ENCODE results near the gene SLCO6A1.

SLCO6A1 gene

GRCh38 chr5:102481054-102481715 lies 17.6 kb downstream of the SLCO6A1 start:
- in situ Hi-C loops (cut with MboI; ENCODE audit: low sequenced_read_pairs) = no loop called here

GRCh38 chr5:102453716-102454115 lies 45.1 kb downstream of the SLCO6A1 start:
- in situ Hi-C loops (cut with MboI; ENCODE audit: low sequenced_read_pairs) = no loop called here

- in situ Hi-C loops (cut with MboI; ENCODE audit: low sequenced_read_pairs) = no loop called here
Measured at GRCh38 chr5:102451082-102451481, 47.7 kb downstream of the SLCO6A1 start.

GRCh38 chr5:102450313-102450990 lies 48.3 kb downstream of the SLCO6A1 start:
- in situ Hi-C loops (cut with MboI; ENCODE audit: low sequenced_read_pairs) = no loop called here

GRCh38 chr5:102433473-102433872 lies 65.3 kb downstream of the SLCO6A1 start:
- in situ Hi-C loops (cut with MboI; ENCODE audit: low sequenced_read_pairs) = no loop called here

GRCh38 chr5:102421647-102422046 lies 77.2 kb downstream of the SLCO6A1 start:
- in situ Hi-C loops (cut with MboI; ENCODE audit: low sequenced_read_pairs) = no loop called here

- in situ Hi-C loops (cut with MboI; ENCODE audit: low sequenced_read_pairs) = no loop called here
Measured at GRCh38 chr5:102418531-102418930, 80.3 kb downstream of the SLCO6A1 start.

- in situ Hi-C loops (cut with MboI; ENCODE audit: low sequenced_read_pairs) = no loop called here
Measured at GRCh38 chr5:102414448-102414847, 84.4 kb downstream of the SLCO6A1 start.

- in situ Hi-C loops (cut with MboI; ENCODE audit: low sequenced_read_pairs) = no loop called here
Measured at GRCh38 chr5:102388235-102388634, 110.6 kb downstream of the SLCO6A1 start.

GRCh38 chr5:102385365-102385764 lies 113.4 kb downstream of the SLCO6A1 start:
- in situ Hi-C loops (cut with MboI; ENCODE audit: low sequenced_read_pairs) = no loop called here

GRCh38 chr5:102380174-102380573 lies 118.6 kb downstream of the SLCO6A1 start:
- in situ Hi-C loops (cut with MboI; ENCODE audit: low sequenced_read_pairs) = no loop called here

- in situ Hi-C loops (cut with MboI; ENCODE audit: low sequenced_read_pairs) = no loop called here
Measured at GRCh38 chr5:102375876-102376275, 122.9 kb downstream of the SLCO6A1 start.

GRCh38 chr5:102375272-102375671 lies 123.5 kb downstream of the SLCO6A1 start:
- in situ Hi-C loops (cut with MboI; ENCODE audit: low sequenced_read_pairs) = no loop called here

- in situ Hi-C loops (cut with MboI; ENCODE audit: low sequenced_read_pairs) = no loop called here
Measured at GRCh38 chr5:102368392-102368791, 130.4 kb downstream of the SLCO6A1 start.

GRCh38 chr5:102341681-102342288 lies 157.0 kb downstream of the SLCO6A1 start:
- in situ Hi-C loops (cut with MboI; ENCODE audit: low sequenced_read_pairs) = no loop called here

GRCh38 chr5:102324714-102325113 lies 174.1 kb downstream of the SLCO6A1 start:
- in situ Hi-C loops (cut with MboI; ENCODE audit: low sequenced_read_pairs) = no loop called here
